HepG2 (cell line): ENCODE data around the gene RNGTT.

ENCODE experiments used
- CTCF ChIP-seq: sonication (generic); formaldehyde crosslinking; IDR thresholded peaks from 2 replicates; pipeline ENCODE4 v1.5.0; 2020; ENCODE audit warnings: mild to moderate bottlenecking, missing genetic modification reagents, moderate library complexity
- IRF9 ChIP-seq: sonication (generic); formaldehyde crosslinking; IDR thresholded peaks from 2 replicates; pipeline ENCODE4 v1.8.0; 2022; ENCODE audit warnings: missing genetic modification reagents, mild to moderate bottlenecking, borderline replicate concordance

GRCh38 chr6:88953550-88954386, 9.7 kb downstream of the RNGTT start:
- TF ChIP-seq IRF9 (no peak), CTCF (no peak)
